Ascending aorta (tissue), 2 donors: ENCODE measurements around the gene MED10. TPM values are rescaled to one million over a fixed set of nuclear protein-coding genes. Genes with fewer than 3 reads are reported as not detected.

Source experiments
- DNase-seq, 2 donors: peaks; one replicate each; pipeline ENCODE4 v3.0.0-alpha.2; 2019; ENCODE audit warnings: low spot score in 2 of 2
- H3K27ac ChIP-seq, 2 donors: fragments of 200-600 bp; sonication (generic); one replicate each; pipeline ENCODE4 v1.5.1; 2016 to 2017; ENCODE audit warnings: mild to moderate bottlenecking in 1 of 2
- H3K27me3 ChIP-seq: fragments of 200-600 bp; sonication (generic); one replicate; pipeline ENCODE4 v1.5.1; 2017
- H3K36me3 ChIP-seq, 2 donors: fragments of 200-600 bp; sonication (generic); one replicate each; pipeline ENCODE4 v1.5.1; 2016
- H3K4me1 ChIP-seq, 2 donors: fragments of 200-600 bp; sonication (generic); one replicate each; pipeline ENCODE4 v1.5.1; 2016 to 2017; ENCODE audit warnings: mild to moderate bottlenecking in 1 of 2
- H3K4me3 ChIP-seq, 2 donors: fragments of 200-600 bp; sonication (generic); one replicate each; pipeline ENCODE4 v1.5.1; 2016 to 2017; ENCODE audit warnings: mild to moderate bottlenecking in 1 of 2
- H3K9me3 ChIP-seq, 2 donors: fragments of 200-600 bp; sonication (generic); one replicate each; pipeline ENCODE4 v1.5.1; 2016
- CTCF ChIP-seq, 3 experiments: fragments of 200-600 bp in 2 of 3; fragments of 450-650 bp in 1 of 3; sonication (generic) in 2 of 3; IDR thresholded peaks; one replicate each; pipeline ENCODE4 v1.5.1; 2016 to 2019; ENCODE audit warnings: antibody characterized with exemption in 3 of 3, mild to moderate bottlenecking in 1 of 3, moderate library complexity in 1 of 3
- intact Hi-C: fragments of 100-400 bp; cut with DNase I; formaldehyde crosslinking; loops from one replicate; pipeline ENCODE4 v1.15.1; 2023
- total RNA-seq: library from RNA; depleted of rRNA; stranded (reverse); fragments of >200 nt; gene quantifications from one replicate; pipeline ENCODE4 v1.1.0, GENCODE V29; 2016

Gene MED10
- total RNA-seq, 1 donor from 2014 or later, result 2.9 TPM

GRCh38 chr5:6343951-6344592 is 34.3 kb downstream of the MED10 start:
- Histone ChIP-seq H3K9me3 (no peaks in the 10 kb centered on the region), H3K36me3 (no peaks in the 10 kb centered on the region), H3K27ac (no peak overlapping the region), H3K4me1 (no peaks in the 10 kb centered on the region), H3K27me3 (no peaks in the 10 kb centered on the region), H3K4me3 (no peak overlapping the region)
- DNase-seq, result no peak
- TF ChIP-seq CTCF (IDR thresholded peaks at IDR 0.05), result no peak
- intact Hi-C loops, result no loop called here

GRCh38 chr5:6342689-6343315 is 35.5 kb downstream of the MED10 start:
- DNase-seq, result no peak
- Histone ChIP-seq H3K27me3 (no peaks in the 10 kb centered on the region), H3K9me3 (no peaks in the 10 kb centered on the region), H3K36me3 (no peaks in the 10 kb centered on the region), H3K4me1 (no peaks in the 10 kb centered on the region), H3K27ac (no peak overlapping the region), H3K4me3 (no peak overlapping the region)
- TF ChIP-seq CTCF (IDR thresholded peaks at IDR 0.05), result no peak
- intact Hi-C loops, result no loop called here

DNA sequence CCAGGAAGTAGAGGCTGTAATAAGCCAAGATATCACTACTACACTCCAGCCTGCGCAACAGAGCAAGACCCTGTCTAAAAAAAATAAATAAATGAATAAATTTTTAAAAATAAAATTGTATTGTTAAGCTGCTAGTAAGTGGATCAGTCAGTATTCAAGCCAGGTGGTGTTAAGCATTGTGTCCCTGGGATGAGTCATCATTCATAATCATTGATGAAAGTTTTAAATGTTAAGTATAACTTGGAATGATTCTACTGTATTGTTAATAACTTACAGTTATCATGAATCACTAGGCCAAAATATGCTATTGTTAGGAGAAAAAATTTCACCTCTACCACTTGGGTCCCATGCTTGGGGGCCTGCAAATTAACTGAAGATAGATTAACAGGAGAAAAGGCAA is 38.2 kb downstream of the MED10 start:
- no peaks in the 10 kb centered on the region for H3K27me3 ChIP-seq
- DNase-seq, result no peak
- no peaks in the 10 kb centered on the region for H3K9me3 ChIP-seq
- no peak for TF ChIP-seq CTCF (IDR thresholded peaks at IDR 0.05)
- H3K4me1 ChIP-seq, result no peaks in the 10 kb centered on the region
- no peak overlapping the region for H3K4me3 ChIP-seq
- no peak overlapping the region for H3K27ac ChIP-seq
- intact Hi-C loops, result no loop called here
- no peaks in the 10 kb centered on the region for H3K36me3 ChIP-seq

- no peak for DNase-seq
- Histone ChIP-seq H3K27ac (no peak overlapping the region), H3K36me3 (peaks cover under 1% of the 10 kb centered on the region in 2 donors), H3K27me3 (no peaks in the 10 kb centered on the region), H3K4me1 (no peaks in the 10 kb centered on the region), H3K9me3 (no peaks in the 10 kb centered on the region), H3K4me3 (no peak overlapping the region)
- TF ChIP-seq CTCF (IDR thresholded peaks at IDR 0.05), result no peak
- intact Hi-C loops, result no loop called here
Observed at GRCh38 chr5:6338871-6339270, 39.5 kb downstream of the MED10 start.

DNA sequence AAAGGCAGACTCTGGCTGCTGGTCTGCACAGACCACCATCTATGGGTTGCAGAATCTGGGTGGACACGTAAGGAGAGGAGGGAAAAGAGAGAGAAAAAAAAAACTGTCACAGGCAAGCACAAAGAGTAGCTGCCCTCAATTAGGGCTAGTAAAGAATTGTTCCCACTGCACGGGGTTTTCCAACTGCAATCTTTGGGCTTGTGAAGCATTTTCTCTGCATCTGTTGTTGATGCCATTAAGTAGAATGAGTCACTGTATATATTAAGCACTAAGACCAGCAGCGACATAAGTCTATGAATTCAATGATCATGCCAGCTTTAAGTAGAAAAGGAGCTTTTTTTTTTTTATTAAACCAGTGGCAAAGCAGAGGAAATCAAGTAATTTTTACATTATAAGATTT is 40.2 kb downstream of the MED10 start:
- Histone ChIP-seq H3K9me3 (no peaks in the 10 kb centered on the region), H3K36me3 (peaks cover 3 to 8% of the 10 kb centered on the region in 2 donors), H3K27ac (no peak overlapping the region), H3K4me1 (no peaks in the 10 kb centered on the region), H3K4me3 (no peak overlapping the region), H3K27me3 (no peaks in the 10 kb centered on the region)
- intact Hi-C loops, result no loop called here
- no peak for TF ChIP-seq CTCF (IDR thresholded peaks at IDR 0.05)
- DNase-seq, result no peak
